Neuronal stem cell (in vitro differentiated cells): ENCODE measurements around the gene CERS1.

Experiments used
- DNase-seq: peaks from one replicate; pipeline ENCODE4 v3.0.0-alpha.2; 2013; ENCODE audit warnings: low spot score
- H2AFZ ChIP-seq: one replicate; pipeline ENCODE4 v1.6.1; 2013; ENCODE audit warnings: mild to moderate bottlenecking, low read length, inconsistent platforms
- H2AK5ac ChIP-seq: 2 replicates; pipeline ENCODE4 v1.6.1; 2013; ENCODE audit warnings: low read depth, mild to moderate bottlenecking, inconsistent platforms, low read length, moderate library complexity, mixed read lengths
- H2BK120ac ChIP-seq: 2 replicates; pipeline ENCODE4 v1.6.1; 2013; ENCODE audit warnings: low read depth, mild to moderate bottlenecking, inconsistent platforms, low read length, moderate library complexity, mixed read lengths
- H2BK12ac ChIP-seq: one replicate; pipeline ENCODE4 v1.6.1; 2013; ENCODE audit warnings: low read length, inconsistent platforms
- H2BK15ac ChIP-seq: 2 replicates; pipeline ENCODE4 v1.6.1; 2013; ENCODE audit warnings: mild to moderate bottlenecking, low read length, inconsistent platforms, mixed read lengths
- H2BK5ac ChIP-seq: one replicate; pipeline ENCODE4 v1.6.1; 2013; ENCODE audit warnings: inconsistent platforms, mild to moderate bottlenecking, low read length, moderate library complexity
- H3K14ac ChIP-seq: one replicate; pipeline ENCODE4 v1.6.1; 2013; ENCODE audit warnings: low read length, inconsistent platforms
- H3K18ac ChIP-seq: 2 replicates; pipeline ENCODE4 v1.6.1; 2013; ENCODE audit warnings: low read length, inconsistent platforms
- H3K23ac ChIP-seq: 2 replicates; pipeline ENCODE4 v1.6.1; 2013; ENCODE audit warnings: low read depth, mild to moderate bottlenecking, mixed read lengths, low read length, inconsistent platforms; ENCODE audit not compliant: poor library complexity
- H3K27ac ChIP-seq: replicated peaks from 3 replicates; pipeline ENCODE4 v1.5.1; 2013; ENCODE audit warnings: low read length, inconsistent platforms
- H3K27me3 ChIP-seq, 3 experiments: 2 replicates each; pipeline ENCODE4 v1.6.1; 2013; ENCODE audit warnings: low read length in 3 of 3, mild to moderate bottlenecking in 2 of 3, inconsistent platforms in 1 of 3, low read depth in 1 of 3, mixed read lengths in 1 of 3, moderate library complexity in 1 of 3; ENCODE audit not compliant: control insufficient read depth in 3 of 3, insufficient read depth in 3 of 3
- H3K36me3 ChIP-seq, 2 donors: replicated peaks in 1 of 2; 2 replicates each; pipeline ENCODE4 v1.6.1; 2013; ENCODE audit warnings: low read length in 2 of 2; ENCODE audit not compliant: control insufficient read depth in 2 of 2, insufficient read depth in 2 of 2
- H3K4ac ChIP-seq: 2 replicates; pipeline ENCODE4 v1.6.1; 2013; ENCODE audit warnings: inconsistent platforms, mild to moderate bottlenecking, low read length, moderate library complexity
- H3K4me1 ChIP-seq, 2 donors: 1 replicate in 1 of 2; 2 replicates in 1 of 2; pipeline ENCODE4 v1.6.1; 2013; ENCODE audit warnings: low read length in 2 of 2, low read depth in 1 of 2; ENCODE audit not compliant: control insufficient read depth in 2 of 2, insufficient read depth in 1 of 2
- H3K4me2 ChIP-seq: one replicate; pipeline ENCODE4 v1.6.1; 2013; ENCODE audit warnings: mild to moderate bottlenecking, low read length, inconsistent platforms; ENCODE audit not compliant: insufficient read depth, poor library complexity, severe bottlenecking
- H3K4me3 ChIP-seq, 2 donors: 2 replicates each; pipeline ENCODE4 v1.5.1; 2013; ENCODE audit warnings: low read length in 2 of 2, mild to moderate bottlenecking in 2 of 2, inconsistent platforms in 1 of 2, moderate library complexity in 1 of 2
- H3K79me1 ChIP-seq: one replicate; pipeline ENCODE4 v1.6.1; 2013; ENCODE audit warnings: low read depth, mild to moderate bottlenecking, inconsistent platforms, low read length, moderate library complexity
- H3K9ac ChIP-seq: one replicate; pipeline ENCODE4 v1.6.1; 2013; ENCODE audit warnings: mild to moderate bottlenecking, low read depth, low read length, inconsistent platforms; ENCODE audit not compliant: poor library complexity
- H3K9me3 ChIP-seq, 2 donors: replicated peaks in 1 of 2; 2 replicates each; pipeline versions ENCODE3 to v1.6.1; 2013; ENCODE audit warnings: low read length in 2 of 2, mild to moderate bottlenecking in 2 of 2, inconsistent platforms in 1 of 2, low read depth in 1 of 2, mixed read lengths in 1 of 2, moderate library complexity in 1 of 2; ENCODE audit not compliant: control insufficient read depth in 2 of 2, insufficient read depth in 1 of 2
- H4K8ac ChIP-seq: one replicate; pipeline ENCODE4 v1.6.1; 2013; ENCODE audit warnings: low read depth, mild to moderate bottlenecking, inconsistent platforms, low read length, moderate library complexity
- H4K91ac ChIP-seq: one replicate; pipeline ENCODE4 v1.6.1; 2013; ENCODE audit warnings: low read length, low read depth, mild to moderate bottlenecking, inconsistent platforms; ENCODE audit not compliant: poor library complexity
- WGBS, 2 donors: extraction: QIAGEN DNeasy Blood & Tissue Kit; methylation state at CpG; one replicate each; pipeline ENCODE4 v1.1.7; 2013; ENCODE audit warnings: missing lambda C conversion rate in 2 of 2, mixed read lengths in 1 of 2; ENCODE audit not compliant: insufficient read length in 2 of 2, insufficient replicate concordance in 1 of 2; ENCODE audit errors: extremely low coverage in 2 of 2; 5-methylcytosine and 5-hydroxymethylcytosine counted together

The CERS1 gene

DNA sequence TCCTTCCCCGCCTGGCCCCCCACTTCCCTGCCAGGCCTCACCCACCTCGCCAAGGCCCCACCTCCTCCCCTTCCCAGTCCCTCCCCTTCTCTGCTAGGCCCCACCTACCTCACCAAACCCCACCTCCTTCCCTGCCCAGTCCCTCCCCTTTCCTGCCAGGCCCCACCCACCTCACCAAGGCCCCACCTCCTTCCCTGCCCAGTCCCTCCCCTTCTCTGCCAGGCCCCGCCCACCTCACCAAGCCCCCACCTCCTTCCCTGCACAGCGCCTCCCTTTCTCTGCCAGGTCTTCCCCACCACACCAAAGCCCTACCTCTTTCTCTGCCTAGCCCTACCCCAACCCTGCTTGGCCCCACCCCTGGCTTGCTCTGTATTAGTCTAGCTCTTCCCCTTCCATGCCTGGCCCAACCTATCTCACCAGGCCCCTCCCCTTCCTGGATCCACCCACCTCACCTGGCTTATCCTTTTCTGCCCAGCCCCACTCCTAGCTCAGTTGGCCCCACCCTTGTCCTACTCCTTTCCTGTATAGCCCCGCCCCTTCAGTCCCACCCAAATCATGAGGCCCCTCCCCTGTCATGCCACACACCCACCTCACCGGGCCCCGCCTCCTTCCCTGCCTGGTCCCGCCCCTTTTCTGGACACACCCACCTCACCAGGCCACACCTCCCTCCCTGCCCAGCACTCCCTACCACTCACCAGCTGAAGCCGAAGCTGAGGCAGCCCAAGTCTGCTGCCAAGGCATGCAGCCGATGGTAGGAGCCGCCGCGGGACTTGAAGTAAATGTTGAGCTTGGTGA is 16.2 kb downstream of the CERS1 start:
- Histone ChIP-seq H3K27ac (no peak overlapping the region), H2BK12ac (no peak overlapping the region), H2AK5ac (no peak overlapping the region), H3K23ac (peak overlapping the region; percentile 43), H2AFZ (no peak overlapping the region), H3K4me2 (no peak overlapping the region), H3K9ac (no peak overlapping the region), H3K4me1 (no peaks in the 10 kb centered on the region), H3K4ac (no peak overlapping the region), H4K91ac (no peak overlapping the region), H3K79me1 (no peaks in the 10 kb centered on the region), H3K4me3 (no peak overlapping the region), H3K9me3 (peaks cover 9 to 24% of the 10 kb centered on the region in 2 donors), H2BK15ac (peak overlapping the region; percentile 49), H3K18ac (no peak overlapping the region), H3K14ac (no peak overlapping the region), H3K27me3 (no peaks in the 10 kb centered on the region), H2BK5ac (no peak overlapping the region), H4K8ac (no peak overlapping the region), H3K36me3 (peaks cover 42 to 91% of the 10 kb centered on the region in 2 donors), H2BK120ac (peak overlapping the region; percentile 47)
- no peak for DNase-seq
- no CpG with 5 or more reads among the region's 13 CpGs for WGBS, 2 donors

DNA sequence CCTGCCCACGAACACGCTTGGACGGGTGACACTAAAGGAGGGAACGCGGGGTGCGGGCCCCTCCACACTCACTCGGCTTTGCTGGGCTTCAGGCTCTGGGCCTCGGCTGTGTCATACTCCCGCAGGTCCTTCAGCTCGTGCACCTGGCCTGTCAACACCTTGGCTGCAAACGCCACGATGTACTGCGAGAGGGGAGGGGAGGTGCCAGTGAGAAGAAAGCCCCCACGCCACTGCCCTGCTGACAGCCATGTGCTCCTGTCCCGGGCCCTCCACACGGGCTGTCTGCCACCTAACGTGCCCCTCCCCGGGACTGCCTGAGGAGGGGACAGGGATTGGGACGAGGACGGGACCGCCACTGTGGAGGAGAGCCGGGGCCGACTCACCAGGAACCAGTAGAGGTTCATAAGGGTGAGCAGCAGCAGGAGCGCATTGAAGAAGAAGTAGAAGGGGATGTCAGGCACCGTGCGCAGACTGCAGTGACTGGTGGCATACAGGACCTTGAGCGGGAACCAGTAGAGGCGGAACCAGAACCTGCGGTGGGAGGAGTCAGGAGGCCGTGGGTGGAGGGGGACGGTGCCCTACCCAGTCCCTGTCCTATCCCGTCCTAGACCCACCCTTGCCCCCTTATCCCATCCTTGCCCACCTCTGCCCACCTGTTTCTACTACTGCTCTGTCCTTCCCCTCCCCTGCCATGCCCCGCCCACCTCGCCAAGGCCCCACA is 16.9 kb downstream of the CERS1 start:
- Histone ChIP-seq H4K91ac (no peak overlapping the region), H3K18ac (no peak overlapping the region), H3K79me1 (no peaks in the 10 kb centered on the region), H2BK12ac (peak overlapping the region; percentile 41), H3K27me3 (no peaks in the 10 kb centered on the region), H3K23ac (peak overlapping the region; percentile 91), H3K27ac (no peak overlapping the region), H3K36me3 (peaks cover 42 to 95% of the 10 kb centered on the region in 2 donors), H3K4me2 (no peak overlapping the region), H3K4ac (no peak overlapping the region), H3K9ac (no peak overlapping the region), H3K4me3 (no peak overlapping the region), H2AK5ac (no peak overlapping the region), H3K14ac (no peak overlapping the region), H2BK15ac (no peak overlapping the region), H2BK5ac (no peak overlapping the region), H2AFZ (no peak overlapping the region), H3K9me3 (peaks cover 9 to 24% of the 10 kb centered on the region in 2 donors), H3K4me1 (no peaks in the 10 kb centered on the region), H4K8ac (no peak overlapping the region), H2BK120ac (no peak overlapping the region)
- no CpG with 5 or more reads among the region's 34 CpGs for WGBS, 2 donors
- no peak for DNase-seq

DNA sequence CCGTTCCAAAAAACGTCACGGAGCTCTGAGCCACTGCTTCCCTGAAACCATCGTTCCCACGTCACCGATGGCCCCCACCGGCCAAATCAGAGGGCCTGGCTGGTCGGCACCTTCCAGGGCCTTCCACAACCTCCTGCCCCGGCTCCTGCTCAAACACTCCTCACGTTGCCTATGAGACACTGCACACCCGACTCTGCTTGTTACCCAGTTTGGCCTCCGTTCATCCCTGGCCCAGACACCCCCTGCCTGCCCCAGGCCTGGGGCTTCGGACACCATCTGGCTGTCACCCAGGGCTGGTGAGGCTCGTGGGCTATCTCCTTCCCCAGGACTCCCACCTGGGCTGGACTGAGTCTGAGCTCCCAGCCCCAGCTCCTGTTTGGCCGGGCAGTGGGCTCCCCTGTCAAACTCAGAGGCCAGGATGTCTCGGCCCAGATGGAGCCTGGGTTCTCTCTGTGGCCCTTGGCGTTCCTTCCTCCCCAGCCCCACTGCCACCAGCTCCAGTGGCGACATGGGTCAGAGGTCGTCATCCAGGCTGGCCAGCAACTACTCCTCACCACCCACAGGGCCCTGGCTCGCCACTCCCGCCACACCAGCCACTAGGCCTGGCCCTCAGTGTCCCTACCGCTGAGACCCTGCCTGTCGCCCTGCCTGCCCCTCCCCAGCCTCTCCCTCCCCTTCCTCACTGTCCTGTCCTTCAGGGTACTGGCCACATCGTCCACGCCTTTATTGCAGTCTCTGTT is 17.7 kb downstream of the CERS1 start:
- Histone ChIP-seq H2AK5ac (no peak overlapping the region), H4K91ac (peak overlapping the region; percentile 43), H3K18ac (no peak overlapping the region), H3K36me3 (peaks cover 38 to 91% of the 10 kb centered on the region in 2 donors), H3K4me3 (no peak overlapping the region), H3K14ac (no peak overlapping the region), H3K4ac (peak overlapping the region; percentile 66), H3K9me3 (peaks cover 9 to 24% of the 10 kb centered on the region in 2 donors), H3K27me3 (no peaks in the 10 kb centered on the region), H2BK120ac (no peak overlapping the region), H4K8ac (peak overlapping the region; percentile 17), H3K27ac (no peak overlapping the region), H3K4me1 (no peaks in the 10 kb centered on the region), H2BK15ac (no peak overlapping the region), H2BK12ac (no peak overlapping the region), H2AFZ (no peak overlapping the region), H3K4me2 (no peak overlapping the region), H2BK5ac (no peak overlapping the region), H3K79me1 (no peaks in the 10 kb centered on the region), H3K23ac (no peak overlapping the region), H3K9ac (no peak overlapping the region)
- no peak for DNase-seq
- no CpG with 5 or more reads among the region's 25 CpGs for WGBS, 2 donors

DNA sequence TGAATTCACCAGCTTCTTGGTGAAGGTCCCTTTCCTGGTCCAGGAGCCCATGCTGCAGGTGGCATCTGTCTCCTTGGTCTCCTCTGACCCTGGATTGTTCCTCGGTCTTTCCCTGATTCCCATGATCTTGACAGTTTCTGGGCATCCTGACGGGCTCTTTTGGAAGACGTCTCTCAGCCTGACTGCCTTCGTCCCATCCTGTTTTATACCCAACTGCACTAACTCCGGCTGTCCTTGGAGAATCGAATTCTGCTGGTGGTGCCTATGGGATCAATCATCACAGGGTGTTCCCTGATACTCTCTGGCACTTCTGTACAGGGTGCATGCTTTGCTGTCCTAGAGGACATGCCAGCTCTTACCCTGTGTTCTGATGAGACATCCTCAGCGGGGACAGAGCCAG is 19.1 kb downstream of the CERS1 start:
- Histone ChIP-seq H3K27ac (no peak overlapping the region), H3K4me2 (no peak overlapping the region), H2BK12ac (no peak overlapping the region), H3K4me1 (no peaks in the 10 kb centered on the region), H2BK15ac (no peak overlapping the region), H3K23ac (no peak overlapping the region), H3K27me3 (no peaks in the 10 kb centered on the region), H4K91ac (no peak overlapping the region), H2BK5ac (no peak overlapping the region), H3K14ac (no peak overlapping the region), H4K8ac (no peak overlapping the region), H3K79me1 (no peaks in the 10 kb centered on the region), H2AFZ (no peak overlapping the region), H3K4me3 (no peak overlapping the region), H3K9ac (no peak overlapping the region), H3K18ac (no peak overlapping the region), H3K36me3 (peaks cover 33 to 87% of the 10 kb centered on the region in 2 donors), H2BK120ac (no peak overlapping the region), H3K9me3 (peaks cover 9 to 24% of the 10 kb centered on the region in 2 donors), H3K4ac (no peak overlapping the region), H2AK5ac (no peak overlapping the region)
- WGBS, 2 donors, result no CpG with 5 or more reads among the region's 7 CpGs
- DNase-seq, result no peak
